ENCODE data around the gene UBXN7.

DNA sequence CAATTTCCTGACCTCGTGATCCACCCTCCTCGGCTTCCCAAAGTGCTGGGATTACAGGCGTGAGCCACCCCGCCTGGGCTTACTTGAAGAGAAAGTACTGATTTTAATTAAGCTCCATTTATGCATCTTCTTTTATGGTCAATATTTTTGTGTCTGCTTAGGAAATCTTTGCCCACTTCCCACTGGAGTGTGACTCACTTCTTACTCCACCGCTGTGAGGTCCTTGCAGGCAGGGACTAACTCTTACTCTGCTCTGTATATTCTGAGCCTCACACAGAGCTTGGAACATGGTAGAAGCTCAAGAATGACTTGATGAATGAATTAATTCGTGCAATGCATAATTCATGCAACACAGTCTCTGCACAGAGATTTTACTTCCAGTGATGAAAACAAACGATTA is 91.1 kb downstream of the UBXN7 start:
- TF ChIP-seq, protein P1, sequence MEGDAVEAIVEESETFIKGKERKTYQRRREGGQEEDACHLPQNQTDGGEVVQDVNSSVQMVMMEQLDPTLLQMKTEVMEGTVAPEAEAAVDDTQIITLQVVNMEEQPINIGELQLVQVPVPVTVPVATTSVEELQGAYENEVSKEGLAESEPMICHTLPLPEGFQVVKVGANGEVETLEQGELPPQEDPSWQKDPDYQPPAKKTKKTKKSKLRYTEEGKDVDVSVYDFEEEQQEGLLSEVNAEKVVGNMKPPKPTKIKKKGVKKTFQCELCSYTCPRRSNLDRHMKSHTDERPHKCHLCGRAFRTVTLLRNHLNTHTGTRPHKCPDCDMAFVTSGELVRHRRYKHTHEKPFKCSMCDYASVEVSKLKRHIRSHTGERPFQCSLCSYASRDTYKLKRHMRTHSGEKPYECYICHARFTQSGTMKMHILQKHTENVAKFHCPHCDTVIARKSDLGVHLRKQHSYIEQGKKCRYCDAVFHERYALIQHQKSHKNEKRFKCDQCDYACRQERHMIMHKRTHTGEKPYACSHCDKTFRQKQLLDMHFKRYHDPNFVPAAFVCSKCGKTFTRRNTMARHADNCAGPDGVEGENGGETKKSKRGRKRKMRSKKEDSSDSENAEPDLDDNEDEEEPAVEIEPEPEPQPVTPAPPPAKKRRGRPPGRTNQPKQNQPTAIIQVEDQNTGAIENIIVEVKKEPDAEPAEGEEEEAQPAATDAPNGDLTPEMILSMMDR (IDR thresholded peaks at IDR 0.05; ENCODE audit: poor library complexity, severe bottlenecking): no peak
- TF ChIP-seq POLR2AphosphoS5 (IDR thresholded peaks at IDR 0.05): no peak
- TF ChIP-seq, protein P2, sequence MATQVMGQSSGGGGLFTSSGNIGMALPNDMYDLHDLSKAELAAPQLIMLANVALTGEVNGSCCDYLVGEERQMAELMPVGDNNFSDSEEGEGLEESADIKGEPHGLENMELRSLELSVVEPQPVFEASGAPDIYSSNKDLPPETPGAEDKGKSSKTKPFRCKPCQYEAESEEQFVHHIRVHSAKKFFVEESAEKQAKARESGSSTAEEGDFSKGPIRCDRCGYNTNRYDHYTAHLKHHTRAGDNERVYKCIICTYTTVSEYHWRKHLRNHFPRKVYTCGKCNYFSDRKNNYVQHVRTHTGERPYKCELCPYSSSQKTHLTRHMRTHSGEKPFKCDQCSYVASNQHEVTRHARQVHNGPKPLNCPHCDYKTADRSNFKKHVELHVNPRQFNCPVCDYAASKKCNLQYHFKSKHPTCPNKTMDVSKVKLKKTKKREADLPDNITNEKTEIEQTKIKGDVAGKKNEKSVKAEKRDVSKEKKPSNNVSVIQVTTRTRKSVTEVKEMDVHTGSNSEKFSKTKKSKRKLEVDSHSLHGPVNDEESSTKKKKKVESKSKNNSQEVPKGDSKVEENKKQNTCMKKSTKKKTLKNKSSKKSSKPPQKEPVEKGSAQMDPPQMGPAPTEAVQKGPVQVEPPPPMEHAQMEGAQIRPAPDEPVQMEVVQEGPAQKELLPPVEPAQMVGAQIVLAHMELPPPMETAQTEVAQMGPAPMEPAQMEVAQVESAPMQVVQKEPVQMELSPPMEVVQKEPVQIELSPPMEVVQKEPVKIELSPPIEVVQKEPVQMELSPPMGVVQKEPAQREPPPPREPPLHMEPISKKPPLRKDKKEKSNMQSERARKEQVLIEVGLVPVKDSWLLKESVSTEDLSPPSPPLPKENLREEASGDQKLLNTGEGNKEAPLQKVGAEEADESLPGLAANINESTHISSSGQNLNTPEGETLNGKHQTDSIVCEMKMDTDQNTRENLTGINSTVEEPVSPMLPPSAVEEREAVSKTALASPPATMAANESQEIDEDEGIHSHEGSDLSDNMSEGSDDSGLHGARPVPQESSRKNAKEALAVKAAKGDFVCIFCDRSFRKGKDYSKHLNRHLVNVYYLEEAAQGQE (IDR thresholded peaks at IDR 0.05; ENCODE audit: borderline replicate concordance): no peak
- no peak for TF ChIP-seq SMC3 (conservative IDR thresholded peaks at IDR 0.05; ENCODE audit: poor library complexity)
